AG09319 (cell line): ENCODE data around the gene SLC5A9.

ENCODE experiments used
- DNase-seq: peaks from one replicate; pipeline ENCODE4 v3.0.0-alpha.2; 2010; ENCODE audit warnings: low read depth; ENCODE audit errors: extremely low read depth
- CTCF ChIP-seq: IDR thresholded peaks from 2 replicates; pipeline ENCODE4 v1.5.1; 2011; ENCODE audit warnings: low read depth, mild to moderate bottlenecking, inconsistent platforms, low read length, moderate library complexity

Gene SLC5A9

GRCh38 chr1:48246727-48247126, 24.2 kb downstream of the SLC5A9 start:
- TF ChIP-seq CTCF, result no peak
- no peak for DNase-seq

GRCh38 chr1:48248356-48248755, 25.8 kb downstream of the SLC5A9 start:
- no peak for DNase-seq
- TF ChIP-seq CTCF, result no peak

GRCh38 chr1:48249868-48250267, 27.4 kb downstream of the SLC5A9 start:
- TF ChIP-seq CTCF, result no peak
- no peak for DNase-seq

- no peak for DNase-seq
- no peak for TF ChIP-seq CTCF
Measured at GRCh38 chr1:48250572-48250971, 28.1 kb downstream of the SLC5A9 start.

GRCh38 chr1:48251323-48251722, 28.8 kb downstream of the SLC5A9 start:
- TF ChIP-seq CTCF, result no peak
- DNase-seq, result no peak

- DNase-seq, result no peak
- no peak for TF ChIP-seq CTCF
Measured at GRCh38 chr1:48251821-48252220, 29.3 kb downstream of the SLC5A9 start.

- TF ChIP-seq CTCF, result no peak
- DNase-seq, result no peak
Measured at GRCh38 chr1:48254254-48254653, 31.7 kb downstream of the SLC5A9 start.
